MCF 10A (cell line): ENCODE data around the gene MAOA. TPM values are rescaled to one million over a fixed set of nuclear protein-coding genes. Genes with fewer than 3 reads are reported as not detected.
A peak's percentile ranks its signal among the peaks of the same experiment; 100 is the strongest.

ENCODE experiments used
- Bru-seq: library from RNA; stranded (reverse); fragments of 400-500 nt; gene quantifications from one replicate; lab custom pipeline; 2021; lab: Mats Ljungman, UMichigan
- BruChase-seq, 2 experiments: library from RNA; stranded (reverse); fragments of 400-500 nt; gene quantifications; one replicate each; lab custom pipeline; 2021; lab: Mats Ljungman, UMichigan
- BruUV-seq: library from RNA; stranded (reverse); fragments of 400-500 nt; replicated peaks from 2 replicates; lab custom pipeline; 2021; lab: Mats Ljungman, UMichigan
- CTCF ChIA-PET: fragments of 300-600 bp; sonication (Branson Sonifier 250); formaldehyde crosslinking; extraction: SDS; loops from one replicate; lab custom pipeline; 2021; ENCODE audit warnings: antibody characterized with exemption, inconsistent platforms; lab: Yijun Ruan, JAX
- POLR2A ChIA-PET: fragments of 300-600, 350-650 bp; sonication (Branson Sonifier 250); formaldehyde crosslinking; extraction: SDS; loops from one replicate; lab custom pipeline; 2020; ENCODE audit warnings: antibody characterized with exemption, inconsistent platforms; lab: Yijun Ruan, JAX
- DNase-seq: peaks from one replicate; pipeline ENCODE4 v3.0.0-alpha.2; 2018; ENCODE audit not compliant: unreplicated experiment
- H3K27ac Mint-ChIP-seq: one replicate; pipeline ENCODE4 v1.8.0; 2022; ENCODE audit warnings: mild to moderate bottlenecking, low read depth, mixed read lengths; ENCODE audit not compliant: unreplicated experiment
- H3K27me3 Mint-ChIP-seq: one replicate; pipeline ENCODE4 v1.8.0; 2022; ENCODE audit warnings: mixed read lengths; ENCODE audit not compliant: insufficient read depth, unreplicated experiment
- H3K36me3 Mint-ChIP-seq: one replicate; pipeline ENCODE4 v1.8.0; 2022; ENCODE audit warnings: mild to moderate bottlenecking, moderate library complexity, mixed read lengths; ENCODE audit not compliant: insufficient read depth, unreplicated experiment
- H3K4me1 Mint-ChIP-seq: one replicate; pipeline ENCODE4 v1.8.0; 2022; ENCODE audit warnings: mixed read lengths; ENCODE audit not compliant: insufficient read depth, unreplicated experiment
- H3K4me3 Mint-ChIP-seq: one replicate; pipeline ENCODE4 v1.8.0; 2022; ENCODE audit warnings: mild to moderate bottlenecking, moderate library complexity, mixed read lengths; ENCODE audit not compliant: unreplicated experiment
- H3K9me3 Mint-ChIP-seq: one replicate; pipeline ENCODE4 v1.8.0; 2022; ENCODE audit warnings: mixed read lengths; ENCODE audit not compliant: unreplicated experiment
- intact Hi-C: fragments of 100-400 bp; cut with micrococcal nuclease; formaldehyde crosslinking; loops from 2 replicates; pipeline ENCODE4 v1.14.1; 2022
- long read RNA-seq: library from polyadenylated mRNA; stranded (forward); transcript quantifications from one replicate; pipeline ENCODE4 v2.0.0, GENCODE V29; 2022
- total RNA-seq: library from RNA; stranded (reverse); gene quantifications from 2 replicates; pipeline ENCODE4 v1.2.3, GENCODE V29; 2022
- TF ChIP-seq, protein P1 (sequence below): fragments of 200-600 bp; IDR thresholded peaks from one replicate; pipeline ENCODE4 v1.8.0; 2022; ENCODE audit warnings: antibody characterized with exemption, mild to moderate bottlenecking; ENCODE audit not compliant: unreplicated experiment

Gene MAOA
- total RNA-seq, result 8.2 and 9.8 TPM in 2 replicates
- percentile 56 among the genes with signal in this experiment for Bru-seq, nascent RNA
- percentile 54 among the genes with signal in this experiment for BruChase-seq, experiment 1, labeled RNA remaining after a 6-hour chase
- BruChase-seq, experiment 2, labeled RNA remaining after a 2-hour chase, result percentile 46 among the genes with signal in this experiment
- long read RNA-seq, full-length matches to known transcripts, result 15 of 20 reads
- long read RNA-seq, partial matches to known transcripts, result 2 of 20 reads
- long read RNA-seq, other reads (novel, unspliced or antisense), result 3 of 20 reads

DNA sequence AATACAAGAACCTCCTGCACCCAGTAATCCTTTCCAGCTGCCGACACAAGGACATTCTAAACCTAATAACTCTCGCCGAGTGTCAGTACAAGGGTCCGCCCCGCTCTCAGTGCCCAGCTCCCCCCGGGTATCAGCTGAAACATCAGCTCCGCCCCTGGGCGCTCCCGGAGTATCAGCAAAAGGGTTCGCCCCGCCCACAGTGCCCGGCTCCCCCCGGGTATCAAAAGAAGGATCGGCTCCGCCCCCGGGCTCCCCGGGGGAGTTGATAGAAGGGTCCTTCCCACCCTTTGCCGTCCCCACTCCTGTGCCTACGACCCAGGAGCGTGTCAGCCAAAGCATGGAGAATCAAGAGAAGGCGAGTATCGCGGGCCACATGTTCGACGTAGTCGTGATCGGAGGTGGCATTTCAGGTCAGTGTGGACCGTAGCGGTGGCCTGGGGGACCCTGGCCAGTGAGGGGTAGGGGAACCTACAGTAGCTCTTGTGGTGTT is at the start of gene MAOA:
Gene MAOA, plus strand, starts transcription at position 295 of the 490 bp plus-strand sequence. Its CDS starts 43 bp downstream, at position 338.
- ChIA-PET CTCF (interaction anchor here (0.6 to 1.6 kb wide), 5 partner anchors 53 to 91 kb away, joined by 3 to 7 read pairs (median 5); no protein-coding TSS in a partner anchor), POLR2A (interaction anchor here (0.6 to 11.9 kb wide), 24 partner anchors 12 to 95 kb away, joined by 3 to 215 read pairs (median 4); no protein-coding TSS in a partner anchor)
- peak within 1 kb of the TSS; percentile 100 for H3K27ac Mint-ChIP-seq
- H3K4me1 Mint-ChIP-seq, result no peaks in the 10 kb centered on the region
- peak within 1 kb of the TSS; percentile 84 for H3K4me3 Mint-ChIP-seq
- H3K27me3 Mint-ChIP-seq, result peaks cover 20% of the 10 kb centered on the region
- BruUV-seq, result no TSS peak
- peaks cover 13% of the 10 kb centered on the region for H3K36me3 Mint-ChIP-seq
- intact Hi-C loops, result loop anchor here (5.0 kb wide), 1 partner anchor 96 kb away; no protein-coding TSS in a partner anchor
- DNase-seq, result peak; percentile 73
- TF ChIP-seq, protein P1, sequence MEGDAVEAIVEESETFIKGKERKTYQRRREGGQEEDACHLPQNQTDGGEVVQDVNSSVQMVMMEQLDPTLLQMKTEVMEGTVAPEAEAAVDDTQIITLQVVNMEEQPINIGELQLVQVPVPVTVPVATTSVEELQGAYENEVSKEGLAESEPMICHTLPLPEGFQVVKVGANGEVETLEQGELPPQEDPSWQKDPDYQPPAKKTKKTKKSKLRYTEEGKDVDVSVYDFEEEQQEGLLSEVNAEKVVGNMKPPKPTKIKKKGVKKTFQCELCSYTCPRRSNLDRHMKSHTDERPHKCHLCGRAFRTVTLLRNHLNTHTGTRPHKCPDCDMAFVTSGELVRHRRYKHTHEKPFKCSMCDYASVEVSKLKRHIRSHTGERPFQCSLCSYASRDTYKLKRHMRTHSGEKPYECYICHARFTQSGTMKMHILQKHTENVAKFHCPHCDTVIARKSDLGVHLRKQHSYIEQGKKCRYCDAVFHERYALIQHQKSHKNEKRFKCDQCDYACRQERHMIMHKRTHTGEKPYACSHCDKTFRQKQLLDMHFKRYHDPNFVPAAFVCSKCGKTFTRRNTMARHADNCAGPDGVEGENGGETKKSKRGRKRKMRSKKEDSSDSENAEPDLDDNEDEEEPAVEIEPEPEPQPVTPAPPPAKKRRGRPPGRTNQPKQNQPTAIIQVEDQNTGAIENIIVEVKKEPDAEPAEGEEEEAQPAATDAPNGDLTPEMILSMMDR, result no peak
- peaks cover 8% of the 10 kb centered on the region for H3K9me3 Mint-ChIP-seq

DNA sequence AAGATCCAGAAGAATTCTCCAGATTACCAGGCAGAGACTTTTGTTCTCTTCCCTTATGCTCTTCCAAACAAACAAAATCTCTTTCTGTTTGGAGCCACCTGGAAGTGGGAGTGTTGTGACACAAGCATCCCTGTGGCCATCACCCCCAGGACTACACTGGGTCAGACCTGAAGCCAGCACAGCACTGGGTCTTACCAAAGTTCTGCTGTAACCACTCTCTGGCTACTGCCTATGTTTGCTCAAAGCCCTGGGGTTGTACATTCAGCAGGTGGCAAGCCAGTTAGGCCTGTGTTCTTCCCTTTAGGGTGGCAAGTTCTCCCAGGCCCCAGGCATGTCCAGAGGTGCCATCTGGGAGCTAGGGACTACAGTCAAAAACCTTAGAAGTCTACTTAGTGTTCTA is 43.7 kb upstream of the MAOA start:
- H3K4me3 Mint-ChIP-seq, result no peak overlapping the region
- CTCF ChIA-PET, result interaction anchor here (0.6 kb wide), 1 partner anchor 213 kb away, joined by 5 read pairs; no protein-coding TSS in a partner anchor
- no peaks in the 10 kb centered on the region for H3K36me3 Mint-ChIP-seq
- H3K27ac Mint-ChIP-seq, result no peak overlapping the region
- POLR2A ChIA-PET, result no interaction called here
- TF ChIP-seq, protein P1, result no peak
- H3K27me3 Mint-ChIP-seq, result peaks cover 53% of the 10 kb centered on the region
- DNase-seq, result no peak
- no TSS peak for BruUV-seq
- H3K4me1 Mint-ChIP-seq, result peaks cover 6% of the 10 kb centered on the region
- intact Hi-C loops, result no loop called here
- H3K9me3 Mint-ChIP-seq, result peaks cover 24% of the 10 kb centered on the region

DNA sequence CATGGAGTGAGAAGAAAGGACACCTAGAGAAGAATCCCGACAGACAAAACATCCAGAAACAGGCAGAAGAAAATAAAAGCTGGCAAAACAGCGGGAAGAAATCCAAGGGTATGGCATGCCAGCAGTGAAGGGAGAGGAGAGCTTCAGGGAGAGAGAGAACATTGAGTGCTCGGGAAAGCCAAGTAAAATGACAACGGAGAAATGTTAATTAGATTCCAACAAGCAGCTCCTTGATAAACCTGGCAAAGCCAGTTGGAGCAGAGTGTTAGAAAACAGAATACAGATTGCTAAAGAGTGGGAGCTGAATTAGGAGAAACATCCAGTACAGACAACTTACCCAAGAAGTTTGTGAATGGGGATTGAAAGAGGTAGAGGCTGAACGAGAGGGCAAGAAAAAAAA is 40.4 kb upstream of the MAOA start:
- H3K4me3 Mint-ChIP-seq, result no peak overlapping the region
- peak overlapping the region; percentile 0 for H3K27ac Mint-ChIP-seq
- BruUV-seq, result no TSS peak
- H3K36me3 Mint-ChIP-seq, result no peaks in the 10 kb centered on the region
- TF ChIP-seq, protein P1, result no peak
- no peaks in the 10 kb centered on the region for H3K9me3 Mint-ChIP-seq
- peaks cover 11% of the 10 kb centered on the region for H3K4me1 Mint-ChIP-seq
- CTCF ChIA-PET, result interaction anchor here (0.6 kb wide), 1 partner anchor 634 kb away, joined by 3 read pairs; no protein-coding TSS in a partner anchor
- peaks cover 45% of the 10 kb centered on the region for H3K27me3 Mint-ChIP-seq
- DNase-seq, result no peak
- POLR2A ChIA-PET, result interaction anchor here (0.6 to 2.1 kb wide), 14 partner anchors 8 to 1398 kb away, joined by 3 to 20 read pairs (median 6); partner anchors contain the start of gene MAOA
- intact Hi-C loops, result no loop called here
